HG02840 (cell line): Measurements from ENCODE around the gene DSG2.

Experiments used
- ATAC-seq: cut with Tn5 transposase; IDR thresholded peaks from one replicate; pipeline ENCODE4 v1.9.1; 2021; ENCODE audit warnings: mild to moderate bottlenecking, moderate library complexity, moderate number of reproducible peaks; ENCODE audit not compliant: unreplicated experiment, low FRiP score

The DSG2 gene

GRCh38 chr18:31583185-31583854 lies 85.3 kb downstream of the DSG2 start:
- ATAC-seq = no peak

GRCh38 chr18:31585991-31586390 lies 88.0 kb downstream of the DSG2 start:
- ATAC-seq = no peak

- ATAC-seq = no peak
These were observed 88.6 kb downstream of the DSG2 start for GRCh38 chr18:31586616-31587015.

- ATAC-seq = no peak
These were observed 89.6 kb downstream of the DSG2 start for GRCh38 chr18:31587529-31587928.

- ATAC-seq = no peak
These were observed 92.6 kb downstream of the DSG2 start for GRCh38 chr18:31590570-31590969.

- no peak for ATAC-seq
These were observed 93.1 kb downstream of the DSG2 start for GRCh38 chr18:31591113-31591512.

- no peak for ATAC-seq
These were observed 93.7 kb downstream of the DSG2 start, which contains the start of gene TTR for GRCh38 chr18:31591628-31592027. TTR (plus strand) TSS chr18:31591877; CDS start chr18:31591903, 26 bp downstream.

GRCh38 chr18:31592506-31593157 lies 94.7 kb downstream of the DSG2 start:
- no peak for ATAC-seq

GRCh38 chr18:31595121-31595771 lies 97.3 kb downstream of the DSG2 start:
- ATAC-seq = no peak

- ATAC-seq = no peak
These were observed 98.3 kb downstream of the DSG2 start for GRCh38 chr18:31596081-31596872.

- no peak for ATAC-seq
These were observed 100.2 kb downstream of the DSG2 start for GRCh38 chr18:31598021-31598805.
